ENCODE measurements around the gene KIF5C.
"Not testable (repeated sequence)": the region's sequence is repeated elsewhere in the genome, so short reads cannot be mapped to it uniquely, and the experiment has no call there.

Gene KIF5C

DNA sequence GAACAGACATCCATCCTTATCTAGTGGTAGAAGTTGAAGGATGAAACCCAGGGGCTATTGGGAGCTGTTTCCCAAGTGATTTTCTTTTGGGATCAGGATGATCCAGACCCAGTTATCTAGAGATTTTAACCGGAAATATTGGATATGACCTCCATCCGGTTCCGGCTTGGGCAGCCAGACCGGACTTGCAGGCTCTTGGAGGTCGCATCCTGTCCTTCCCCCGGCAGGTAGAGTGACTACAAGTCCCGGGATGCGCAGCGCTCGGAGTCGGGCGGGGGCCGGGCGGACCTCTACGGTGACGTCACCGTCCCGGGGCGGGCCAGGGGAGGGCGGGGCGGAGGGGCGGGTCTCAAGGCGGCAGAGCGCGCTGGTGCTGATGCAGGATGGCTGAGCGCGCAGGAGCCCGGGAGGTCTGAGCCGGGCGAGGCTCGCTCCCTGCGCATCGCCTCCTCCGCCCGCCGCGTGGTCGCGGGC is at the start of gene KIF5C:
KIF5C (plus strand) TSS at position 360 of the 474 bp plus-strand sequence. CDS start 391 bp downstream, outside the sequence.
- peak; percentile 95 for DNase-seq (ENCODE audit: low spot score)

DNA sequence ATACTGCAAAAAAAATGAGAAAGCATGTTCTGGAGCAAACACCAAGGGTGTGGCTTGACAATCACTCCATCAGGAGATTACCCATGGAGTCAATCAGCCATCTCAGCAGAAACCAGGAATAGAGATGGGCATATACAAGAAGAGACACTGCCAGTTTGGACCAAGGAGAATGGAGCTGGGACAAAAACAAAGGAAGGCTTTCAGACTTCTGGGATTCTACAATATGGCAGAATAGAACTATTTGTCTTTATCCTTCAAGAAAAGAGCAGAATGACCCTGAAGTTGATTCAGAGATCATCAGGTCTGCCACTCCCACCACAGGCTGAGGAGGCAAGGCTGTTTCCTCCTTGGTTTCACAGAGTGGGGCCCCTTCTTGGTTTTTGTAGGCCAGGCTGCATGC is 48.2 kb upstream of the KIF5C start:
- DNase-seq (ENCODE audit: low spot score) = no peak

DNA sequence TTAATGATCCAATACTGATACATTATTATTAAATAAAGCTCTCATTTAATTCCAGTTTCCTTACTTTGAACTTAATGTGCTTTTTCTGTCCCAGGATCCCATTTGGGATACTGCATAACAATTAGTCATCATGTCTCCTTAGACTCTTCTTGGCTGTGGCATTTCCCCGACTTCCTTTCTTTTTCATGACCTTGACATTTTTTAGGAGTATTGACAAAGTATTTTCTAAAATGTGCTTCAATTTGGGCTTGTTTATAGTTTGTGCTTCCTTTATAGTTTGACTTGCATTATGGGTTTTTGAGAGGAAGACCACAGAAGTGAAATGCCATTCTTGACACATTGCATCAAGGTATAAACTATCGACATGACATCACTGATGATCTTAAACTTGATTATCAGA is 46.1 kb upstream of the KIF5C start:
- DNase-seq (ENCODE audit: low spot score) = no peak

DNA sequence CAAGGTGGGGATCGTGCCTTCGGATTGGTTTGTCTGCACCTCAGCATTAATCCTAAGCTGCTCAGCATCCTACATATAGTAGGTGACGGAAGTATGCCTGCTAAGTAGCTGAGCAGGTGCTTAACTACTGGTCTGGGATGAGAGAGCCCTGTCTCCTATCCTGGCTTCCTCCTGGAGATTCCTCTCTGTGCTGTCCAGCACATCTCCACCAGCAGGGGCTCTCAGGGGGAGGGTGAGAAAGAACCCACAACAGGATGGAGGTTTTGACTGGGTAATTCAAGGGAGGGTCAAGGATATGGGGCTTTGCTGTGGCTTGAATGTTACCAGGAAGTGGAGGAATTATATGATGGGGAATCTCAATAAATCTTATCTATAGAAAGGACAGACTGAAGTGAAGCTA is 45.4 kb upstream of the KIF5C start:
- DNase-seq (ENCODE audit: low spot score) = peak; percentile 34

DNA sequence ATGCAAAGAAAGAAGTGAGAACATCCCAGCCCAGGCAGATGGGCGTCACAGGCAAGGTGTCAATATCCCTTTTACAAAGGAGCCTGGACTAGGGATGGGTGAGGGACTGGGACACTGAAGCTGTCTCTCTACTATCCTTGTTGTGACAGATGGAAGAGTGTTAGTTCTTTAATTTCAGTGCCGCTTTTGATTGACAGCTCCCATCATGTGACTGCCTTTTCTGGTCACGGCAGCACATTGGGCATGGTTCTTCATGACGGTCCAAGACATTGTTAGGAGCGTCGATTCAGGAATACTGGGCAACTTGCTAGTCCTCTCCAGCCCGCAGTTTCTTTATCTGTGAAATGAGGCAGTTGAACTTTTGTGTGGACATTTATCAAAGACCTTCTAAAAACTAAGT is 42.4 kb upstream of the KIF5C start:
- DNase-seq (ENCODE audit: low spot score) = no peak

DNA sequence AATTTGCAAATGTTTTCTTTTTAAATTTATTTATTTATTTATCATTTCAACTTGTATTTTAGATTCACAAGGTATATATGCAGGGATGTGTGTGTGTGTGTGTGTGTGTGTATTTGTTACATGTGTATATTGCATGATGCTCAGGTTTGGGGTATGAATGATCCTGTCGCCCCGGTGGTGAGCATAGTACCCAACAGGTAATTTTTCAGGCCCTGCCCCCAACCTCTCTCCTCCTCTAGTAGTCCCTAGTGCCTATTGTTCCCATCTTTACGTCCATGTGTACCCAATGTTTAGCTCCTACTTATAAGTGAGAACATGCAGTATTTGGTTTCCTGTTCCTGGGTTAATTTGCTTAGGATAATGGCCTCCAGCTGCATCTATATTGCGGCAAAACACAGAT is 33.0 kb upstream of the KIF5C start:
- no peak for DNase-seq (ENCODE audit: low spot score)

DNA sequence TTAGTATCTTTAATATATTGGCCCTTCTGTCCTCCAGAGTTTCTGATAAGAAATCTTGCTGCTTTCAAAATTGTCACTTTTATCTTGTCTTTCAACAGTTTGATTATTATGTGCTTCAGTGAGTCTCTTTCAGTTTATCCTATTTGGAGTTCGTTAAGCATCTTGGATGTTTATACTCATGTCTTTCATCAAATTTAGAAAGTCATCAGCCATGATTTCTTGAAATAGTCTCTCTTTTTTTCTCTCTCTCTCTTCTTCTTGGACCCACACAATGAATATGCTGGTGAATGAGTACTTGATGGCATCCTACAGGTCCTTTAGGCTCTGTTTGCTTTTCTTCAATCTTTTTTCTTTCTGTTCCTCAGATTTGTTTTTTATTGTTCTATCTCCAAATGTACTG is 26.9 kb upstream of the KIF5C start:
- no peak for DNase-seq (ENCODE audit: low spot score)

DNA sequence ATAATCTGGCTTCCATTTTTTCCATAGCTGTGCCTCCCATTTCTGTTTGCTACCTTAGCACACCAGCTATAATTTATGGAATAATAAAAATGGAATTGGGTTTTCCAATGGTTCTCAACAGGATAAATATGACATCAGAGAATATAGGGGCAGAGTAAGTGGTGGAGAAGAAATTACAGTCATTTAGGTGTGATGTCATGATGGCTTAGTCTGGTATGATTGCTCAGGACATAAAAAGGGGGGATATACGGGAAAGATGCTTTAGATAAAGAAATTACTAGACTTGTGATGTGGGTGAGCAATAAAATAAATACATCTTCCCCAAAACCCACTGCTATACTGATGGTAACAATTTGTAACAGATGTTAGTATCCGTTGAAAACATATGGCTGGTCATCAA is 21.6 kb upstream of the KIF5C start:
- DNase-seq (ENCODE audit: low spot score) = no peak

DNA sequence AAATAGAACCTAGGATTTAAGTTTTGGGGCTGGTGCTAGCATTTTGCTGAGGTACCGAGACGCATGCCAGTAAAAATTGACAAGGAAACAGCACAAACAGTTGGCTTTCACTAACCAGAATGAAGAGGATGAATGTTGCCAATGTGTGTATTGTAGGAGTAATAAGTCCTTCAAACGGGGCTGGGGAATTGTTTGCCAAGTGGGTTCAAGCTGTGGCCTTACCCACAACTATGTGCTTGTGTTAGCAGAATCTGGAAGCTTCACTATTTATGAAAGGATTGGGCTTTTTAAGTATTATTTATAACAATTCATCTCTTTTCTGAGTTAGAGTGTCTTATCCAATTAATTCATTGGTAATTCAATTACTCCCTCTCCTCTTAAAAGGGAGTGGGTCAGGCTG is 15.0 kb upstream of the KIF5C start:
- no peak for DNase-seq (ENCODE audit: low spot score)

DNA sequence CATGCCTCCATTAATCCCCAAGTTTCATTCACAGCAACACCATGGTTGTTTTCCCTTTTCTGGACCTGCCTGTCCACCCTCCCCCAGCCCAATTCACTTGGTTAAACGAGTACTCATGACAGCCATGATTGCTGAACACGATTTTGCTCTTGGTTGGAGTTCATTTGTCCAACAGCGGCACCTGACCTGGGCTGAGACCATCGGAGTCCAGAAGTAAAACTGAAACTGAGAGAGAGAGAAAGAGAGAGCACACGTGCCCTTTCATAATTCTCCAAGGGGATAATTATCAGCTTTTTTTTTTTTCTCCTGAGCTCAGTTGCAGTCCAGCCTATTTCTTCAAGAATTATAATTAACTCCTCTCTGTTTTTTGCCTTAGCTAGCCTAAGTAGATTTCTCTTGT is 13.7 kb upstream of the KIF5C start:
- DNase-seq (ENCODE audit: low spot score) = no peak

DNA sequence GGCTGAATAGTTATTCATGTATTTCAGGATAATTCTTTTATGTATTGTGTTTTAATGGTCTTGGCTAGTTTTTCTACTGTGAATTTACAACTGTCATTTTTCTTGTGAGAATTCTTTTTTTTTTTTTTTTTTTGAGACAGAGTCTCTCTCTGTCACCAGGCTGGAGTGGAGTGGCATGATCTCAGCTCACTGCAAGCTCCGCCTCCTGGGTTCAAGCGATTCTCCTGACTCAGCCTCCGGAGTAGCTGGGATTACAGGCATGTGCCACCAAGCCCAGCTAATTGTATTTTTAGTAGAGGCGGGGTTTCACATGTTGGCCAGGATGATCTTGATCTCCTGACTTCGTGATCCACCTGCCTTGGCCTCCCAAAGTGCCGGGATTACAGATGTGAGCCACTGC is 12.5 kb upstream of the KIF5C start:
- not testable (repeated sequence) for DNase-seq (ENCODE audit: low spot score)

DNA sequence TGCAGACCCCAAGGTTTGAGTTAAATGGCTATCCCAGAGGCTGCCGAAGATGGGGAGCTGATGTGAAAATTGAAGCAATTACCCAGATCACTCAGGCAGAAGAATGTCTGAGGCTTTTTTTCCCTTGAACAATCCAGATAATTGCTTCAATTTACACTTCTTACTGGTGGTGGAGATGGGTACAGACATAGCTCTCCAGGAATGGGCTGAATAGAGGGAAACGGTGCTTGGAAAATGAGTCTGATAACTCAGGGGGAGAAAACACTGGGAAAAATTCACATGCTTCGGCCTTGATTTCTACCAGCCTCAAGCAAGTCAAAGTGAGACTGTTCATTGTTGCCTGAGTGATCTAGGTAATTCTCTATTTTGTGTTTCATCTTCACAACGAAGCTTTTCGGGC is 9.5 kb upstream of the KIF5C start:
- no peak for DNase-seq (ENCODE audit: low spot score)

DNA sequence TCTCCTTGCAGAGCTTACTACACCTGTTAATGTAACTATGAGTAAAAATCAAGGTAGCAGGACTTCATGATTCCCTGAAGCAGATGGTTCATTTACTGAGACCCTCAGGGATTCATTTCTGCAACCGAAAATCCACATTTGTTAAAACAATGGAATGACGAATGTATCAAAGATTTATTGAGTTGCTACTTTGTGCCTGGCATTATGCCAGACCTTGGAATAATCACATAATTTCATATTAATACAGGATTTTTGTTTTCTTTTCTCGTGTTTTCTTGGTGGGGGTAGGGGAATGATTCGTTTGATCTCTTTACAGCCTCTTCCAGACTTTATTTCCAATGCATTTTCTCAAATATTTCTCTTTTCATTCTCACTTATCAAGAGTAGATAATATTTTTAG is 8.9 kb upstream of the KIF5C start:
- DNase-seq (ENCODE audit: low spot score) = no peak

DNA sequence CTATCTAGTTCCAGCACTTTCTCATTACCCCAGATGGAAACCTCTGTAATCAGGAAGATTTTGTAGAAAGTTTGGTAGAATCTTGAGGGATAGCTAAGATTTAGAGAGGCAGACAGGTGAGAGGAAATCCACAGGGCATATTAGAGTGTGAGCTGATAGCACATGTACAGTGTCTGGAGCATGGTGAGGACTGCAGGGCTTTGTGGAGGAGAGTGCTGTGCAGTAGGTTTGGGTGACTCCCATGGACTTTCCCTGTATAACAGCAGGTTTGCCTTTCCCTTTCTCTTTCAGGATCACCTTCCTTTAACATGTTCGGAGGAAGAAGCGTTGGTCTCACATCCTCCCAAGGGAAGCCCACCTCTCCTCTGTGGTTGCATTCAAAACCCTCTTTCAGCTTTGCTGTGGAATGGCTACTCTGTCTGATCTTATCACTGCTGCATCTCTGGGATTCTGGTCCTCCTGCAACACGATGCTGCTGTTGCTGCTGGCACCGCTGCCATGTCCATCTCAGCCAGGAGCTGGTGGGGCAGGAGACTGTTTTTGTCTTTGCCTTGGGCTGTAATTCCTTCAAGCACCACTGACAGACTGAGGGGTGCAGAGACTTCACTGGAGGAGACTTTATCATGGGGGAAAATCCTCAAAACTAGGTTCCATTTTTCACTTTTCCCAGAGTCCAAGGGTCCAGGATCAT is 7.8 kb upstream of the KIF5C start:
- no peak for DNase-seq (ENCODE audit: low spot score)

DNA sequence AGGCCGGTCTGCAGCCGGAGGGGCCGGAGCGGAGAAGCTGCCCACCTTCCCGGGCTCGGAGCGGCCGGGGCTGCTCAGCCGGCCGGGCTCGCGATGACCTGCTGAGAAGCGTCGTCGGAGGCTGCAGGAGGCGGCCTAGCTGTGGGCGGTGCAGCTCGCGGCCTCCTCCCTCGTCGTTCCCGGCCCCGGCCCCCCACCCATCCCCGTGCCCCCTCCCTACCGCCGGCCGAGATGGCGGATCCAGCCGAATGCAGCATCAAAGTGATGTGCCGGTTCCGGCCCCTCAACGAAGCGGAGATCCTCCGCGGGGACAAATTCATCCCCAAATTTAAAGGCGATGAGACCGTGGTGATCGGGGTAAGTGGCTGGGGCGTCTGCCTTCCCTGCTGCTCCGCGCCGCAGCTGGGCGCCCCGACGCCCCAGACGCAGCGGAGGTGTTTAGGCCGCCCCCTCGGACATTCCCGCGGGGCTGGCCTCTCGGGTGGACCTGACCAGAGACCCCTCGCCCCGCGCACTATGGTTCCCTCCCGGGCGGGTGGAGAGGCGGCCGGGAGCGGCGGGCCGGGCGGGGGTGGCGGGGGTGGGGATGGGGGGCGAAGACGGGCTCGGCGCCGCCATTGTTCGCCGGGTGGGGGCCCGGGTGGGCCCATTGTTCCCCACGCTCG is 492 bp downstream of the KIF5C start:
- peak; percentile 20 for DNase-seq (ENCODE audit: low spot score)

DNA sequence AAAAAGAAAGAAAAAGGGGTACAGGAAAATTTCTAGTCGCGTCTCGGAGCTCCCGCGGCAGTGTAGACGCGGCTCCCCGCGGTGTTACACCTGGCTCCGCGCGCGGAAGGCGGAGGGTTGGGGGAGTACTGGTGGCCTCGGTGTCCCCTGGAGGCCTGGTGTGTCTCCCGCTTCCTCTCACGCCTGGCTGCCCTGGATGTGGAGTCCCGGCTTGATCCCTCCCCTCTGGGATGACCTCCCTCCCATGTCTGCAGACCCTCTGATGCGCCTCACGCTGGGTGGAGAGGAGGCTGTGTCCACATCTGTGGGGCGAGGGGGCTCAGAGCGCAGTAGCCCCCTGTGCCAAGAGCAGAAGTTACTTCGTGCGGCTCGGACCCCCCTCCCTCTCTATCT is 1.2 kb downstream of the KIF5C start:
- peak; percentile 65 for DNase-seq (ENCODE audit: low spot score)

DNA sequence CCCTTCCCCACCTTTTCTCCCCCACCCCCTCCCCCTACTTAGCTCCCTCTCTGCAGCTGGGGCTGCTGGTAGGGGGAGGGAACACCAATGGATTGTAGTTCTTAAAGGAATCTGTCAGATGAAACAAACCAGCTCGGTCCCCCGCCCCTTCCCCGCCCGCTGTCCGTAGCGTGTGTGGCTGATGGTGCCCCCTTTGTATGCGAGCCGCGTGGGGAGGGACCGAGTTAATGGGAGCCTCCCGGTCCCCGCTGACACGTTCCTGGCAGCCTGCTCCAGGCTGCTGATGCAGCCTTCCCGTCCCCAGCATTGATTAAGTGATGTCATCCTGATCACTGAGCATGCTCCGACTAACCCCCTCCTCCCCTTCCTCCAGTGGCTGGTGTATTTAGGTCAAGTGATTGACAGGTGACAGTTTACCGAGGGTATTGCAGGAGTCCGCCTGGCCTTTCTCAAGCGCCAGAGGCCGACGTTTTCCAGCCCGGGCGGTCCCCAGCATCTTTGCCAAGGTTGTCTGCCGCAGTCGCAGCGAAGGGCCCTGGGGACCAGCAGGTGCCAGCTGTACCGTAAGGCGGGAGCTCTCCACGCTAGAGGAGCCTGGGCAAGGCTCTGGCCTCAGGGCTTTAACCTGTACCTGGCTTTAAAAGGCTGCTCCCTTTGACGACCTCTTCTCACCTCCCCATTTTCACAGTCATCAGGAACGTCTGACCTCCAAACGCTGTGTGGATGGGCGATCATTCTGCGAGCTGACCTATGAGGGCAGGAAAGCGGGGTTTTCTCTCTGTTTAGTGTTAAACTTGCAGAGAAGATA is 1.8 kb downstream of the KIF5C start:
- peak; percentile 93 for DNase-seq (ENCODE audit: low spot score)

DNA sequence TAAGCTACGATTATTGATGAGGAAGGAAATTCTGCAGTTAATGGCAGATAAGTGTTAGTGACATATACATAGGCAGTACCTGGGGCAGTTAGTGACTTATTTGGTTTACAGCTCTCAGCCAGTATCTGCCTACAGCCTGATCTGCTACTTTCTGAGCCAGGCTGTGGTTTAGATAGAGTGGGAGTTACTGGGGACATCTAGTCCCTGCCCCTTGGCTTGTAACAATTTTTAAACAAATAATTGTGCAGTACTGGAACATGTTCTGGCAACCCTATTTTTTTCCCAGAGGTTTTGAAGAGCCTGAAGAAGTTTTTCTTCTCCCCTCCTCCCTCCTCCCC is 2.3 kb downstream of the KIF5C start:
- DNase-seq (ENCODE audit: low spot score) = no peak

DNA sequence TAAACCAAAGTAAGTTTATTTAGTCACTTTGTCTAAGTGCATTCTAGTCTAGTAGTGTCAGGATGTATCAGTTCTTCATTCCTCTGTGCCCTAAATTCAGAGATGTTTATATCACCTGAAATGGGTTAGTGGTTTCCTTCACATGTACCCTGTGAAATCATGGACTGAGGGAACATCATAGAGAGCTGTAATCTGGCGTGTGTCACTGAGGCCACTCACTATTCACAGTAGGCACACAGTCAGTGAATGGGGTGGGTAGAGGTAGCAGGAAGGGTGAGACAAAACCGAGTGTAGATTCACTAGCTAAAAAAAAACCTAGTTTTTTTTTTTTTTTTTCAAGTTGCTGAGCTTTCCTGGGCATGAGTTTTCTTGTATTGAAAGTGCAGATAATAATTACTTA is 5.6 kb downstream of the KIF5C start:
- no peak for DNase-seq (ENCODE audit: low spot score)

DNA sequence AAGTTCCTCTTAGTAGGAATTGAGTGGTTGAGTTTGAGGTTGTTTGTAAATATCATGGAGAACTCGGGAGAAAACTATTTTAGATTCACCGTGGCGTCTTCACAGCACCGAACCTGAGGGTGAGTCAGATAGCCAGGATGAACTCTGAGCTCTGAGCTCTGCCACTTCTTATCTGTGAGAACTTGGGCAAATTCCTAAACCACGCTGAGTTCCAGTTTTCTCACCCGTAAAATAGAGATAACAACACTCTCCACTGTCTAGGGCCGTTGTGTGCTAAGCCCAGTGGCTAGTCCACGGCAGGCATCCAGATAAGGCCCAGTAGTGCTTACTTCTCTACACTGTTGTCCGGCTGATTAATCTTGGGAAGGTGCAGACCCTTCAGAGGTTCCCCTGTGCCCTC is 7.0 kb downstream of the KIF5C start:
- peak; percentile 55 for DNase-seq (ENCODE audit: low spot score)

DNA sequence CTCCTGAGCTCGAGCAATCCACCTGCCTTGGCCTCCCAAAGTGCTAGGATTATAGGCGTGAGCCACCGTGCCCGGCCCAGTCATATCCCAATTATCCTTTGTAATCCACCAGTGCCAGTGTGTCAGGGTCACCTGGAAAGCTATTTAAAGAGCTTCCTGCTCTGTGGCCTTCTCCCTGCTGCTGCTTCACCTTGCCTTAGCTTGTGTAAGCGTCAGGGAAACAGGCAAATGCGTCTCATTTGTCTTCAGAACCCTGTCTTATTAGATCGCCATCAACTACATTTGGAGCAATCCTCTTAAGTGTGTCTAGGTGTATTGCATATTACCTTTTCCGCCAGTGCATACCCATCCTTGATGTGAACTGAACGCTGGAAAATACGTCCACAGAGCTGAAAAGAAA is 10.2 kb downstream of the KIF5C start:
- DNase-seq (ENCODE audit: low spot score) = no peak

DNA sequence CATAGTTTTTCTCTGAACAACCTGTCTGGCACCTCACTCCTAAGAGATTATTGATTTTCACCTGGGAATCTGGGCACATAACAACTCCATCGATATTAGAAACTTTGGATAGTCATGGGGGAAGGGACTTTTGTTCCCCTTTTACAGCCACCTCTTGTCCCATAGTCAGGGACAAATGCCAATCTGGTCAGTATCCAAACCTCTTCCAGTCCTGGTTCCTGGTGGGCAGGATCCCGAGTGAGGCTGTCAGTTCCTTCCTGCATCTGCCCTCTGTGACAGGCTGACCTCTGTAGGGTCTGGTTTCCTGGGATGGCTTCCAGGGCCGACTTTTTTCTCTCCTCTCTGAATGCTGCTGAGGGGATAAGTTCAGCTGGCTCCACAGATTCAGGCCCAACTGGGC is 11.0 kb downstream of the KIF5C start:
- no peak for DNase-seq (ENCODE audit: low spot score)

DNA sequence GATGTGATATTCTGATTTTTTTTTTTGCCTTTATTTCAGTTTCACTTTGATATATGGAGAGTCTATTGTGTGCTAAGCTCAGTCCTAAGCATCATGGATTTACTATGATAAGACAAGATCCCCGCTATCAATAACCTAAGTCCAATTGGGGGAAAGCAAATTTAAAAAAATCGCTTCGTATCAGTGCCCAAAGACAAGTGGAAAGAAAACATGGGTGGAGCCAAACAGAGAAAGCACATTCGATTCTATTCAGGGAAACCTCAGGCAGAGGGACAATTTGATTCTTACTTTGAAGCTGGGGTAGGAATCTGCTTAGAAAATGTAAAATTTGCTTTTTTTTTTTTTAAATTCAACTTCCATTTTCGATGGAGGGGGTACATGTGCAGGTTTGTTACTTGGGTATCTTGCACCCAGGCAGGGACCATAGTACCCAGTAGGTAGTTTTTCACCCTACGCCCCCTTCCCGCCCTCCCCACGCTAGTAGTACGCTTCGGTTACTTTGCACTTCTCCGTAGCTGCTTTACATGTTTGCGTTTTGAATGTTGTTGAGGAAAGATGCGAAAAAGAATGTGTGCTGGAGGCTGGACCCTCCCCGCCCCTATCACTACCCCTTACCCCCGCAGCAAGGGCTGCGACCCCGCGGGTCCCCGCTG is 12.4 kb downstream of the KIF5C start:
- DNase-seq (ENCODE audit: low spot score) = no peak
